OCI-LY7 (cell line): ENCODE measurements around the gene KRTAP5-8.

ENCODE experiments used
- EZH2phosphoT487 ChIP-seq: fragments of 200-600 bp; sonication (generic); IDR thresholded peaks from 2 replicates; pipeline ENCODE4 v1.6.1; 2018; ENCODE audit warnings: low read depth, borderline replicate concordance, mild to moderate bottlenecking, mixed run types, antibody characterized with exemption, low read length, moderate library complexity, mixed read lengths
- TF ChIP-seq, protein P1 (sequence below): fragments of 200-600 bp; sonication (generic); conservative IDR thresholded peaks from 2 replicates; pipeline ENCODE4 v1.5.1; 2014; ENCODE audit warnings: mild to moderate bottlenecking, antibody characterized with exemption, low read length, moderate library complexity, mixed read lengths

DNA sequence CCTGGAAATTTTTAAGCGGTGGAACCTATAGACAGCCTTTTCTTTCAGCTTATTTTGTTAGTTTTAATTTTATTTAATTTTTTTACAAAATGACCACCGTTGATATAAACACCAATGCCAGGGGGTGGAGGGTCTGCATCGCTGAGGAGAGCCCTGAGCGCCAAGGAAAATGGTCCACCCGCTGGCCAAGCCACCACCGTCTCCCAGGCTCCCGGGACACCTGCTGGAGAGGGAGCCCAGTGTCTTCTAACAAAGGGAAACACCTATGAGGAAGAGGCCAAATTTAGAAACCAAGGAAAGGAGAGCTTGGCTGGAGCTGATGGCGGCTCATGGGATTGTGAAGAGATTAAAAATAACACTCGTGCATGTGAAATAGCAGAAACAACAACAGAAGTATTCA is 288 bp upstream of the KRTAP5-8 start:
- TF ChIP-seq, protein P1, sequence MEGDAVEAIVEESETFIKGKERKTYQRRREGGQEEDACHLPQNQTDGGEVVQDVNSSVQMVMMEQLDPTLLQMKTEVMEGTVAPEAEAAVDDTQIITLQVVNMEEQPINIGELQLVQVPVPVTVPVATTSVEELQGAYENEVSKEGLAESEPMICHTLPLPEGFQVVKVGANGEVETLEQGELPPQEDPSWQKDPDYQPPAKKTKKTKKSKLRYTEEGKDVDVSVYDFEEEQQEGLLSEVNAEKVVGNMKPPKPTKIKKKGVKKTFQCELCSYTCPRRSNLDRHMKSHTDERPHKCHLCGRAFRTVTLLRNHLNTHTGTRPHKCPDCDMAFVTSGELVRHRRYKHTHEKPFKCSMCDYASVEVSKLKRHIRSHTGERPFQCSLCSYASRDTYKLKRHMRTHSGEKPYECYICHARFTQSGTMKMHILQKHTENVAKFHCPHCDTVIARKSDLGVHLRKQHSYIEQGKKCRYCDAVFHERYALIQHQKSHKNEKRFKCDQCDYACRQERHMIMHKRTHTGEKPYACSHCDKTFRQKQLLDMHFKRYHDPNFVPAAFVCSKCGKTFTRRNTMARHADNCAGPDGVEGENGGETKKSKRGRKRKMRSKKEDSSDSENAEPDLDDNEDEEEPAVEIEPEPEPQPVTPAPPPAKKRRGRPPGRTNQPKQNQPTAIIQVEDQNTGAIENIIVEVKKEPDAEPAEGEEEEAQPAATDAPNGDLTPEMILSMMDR: no peak
- no peak for TF ChIP-seq EZH2phosphoT487
